ENCODE data around the gene KNOP1.

KNOP1 gene

DNA sequence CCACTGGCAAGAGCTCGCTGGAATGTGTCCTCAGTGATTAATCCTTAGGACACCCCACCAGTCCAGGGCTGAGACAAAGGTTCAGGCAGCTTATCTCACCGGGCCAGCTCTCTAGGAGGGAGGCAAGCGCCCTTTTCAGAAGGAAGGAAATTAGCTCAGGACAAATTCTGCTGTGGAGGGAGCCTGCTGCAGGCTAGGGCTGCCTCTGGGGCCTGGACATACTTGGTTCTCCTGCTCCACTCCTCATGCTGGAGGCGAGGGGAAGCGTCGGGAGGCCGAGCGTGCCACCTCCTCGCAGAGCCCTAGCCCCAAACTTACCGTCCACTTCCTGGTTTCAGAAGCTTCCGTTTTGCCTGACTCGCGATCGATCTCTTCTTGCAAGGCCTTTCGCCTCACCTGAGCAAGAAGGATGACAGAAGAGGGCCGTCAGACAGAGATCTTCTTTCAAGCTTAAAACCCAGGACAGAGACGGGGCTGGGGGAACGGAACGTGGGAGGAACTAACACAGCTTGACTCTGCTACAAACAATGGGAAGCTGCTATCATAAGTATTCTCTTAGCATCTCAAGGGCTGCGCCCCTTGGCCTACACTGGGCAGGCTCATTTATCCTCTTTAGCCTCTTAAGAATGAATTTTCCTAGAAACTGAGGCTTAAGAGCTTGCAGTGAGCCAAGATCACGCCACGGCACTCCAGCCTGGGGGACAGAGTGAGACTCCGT lies 7.7 kb downstream of the KNOP1 start:
- TF ChIP-seq ZFX (IDR thresholded peaks at IDR 0.05; ENCODE audit: borderline replicate concordance) = no peak
- TF ChIP-seq, protein P1, sequence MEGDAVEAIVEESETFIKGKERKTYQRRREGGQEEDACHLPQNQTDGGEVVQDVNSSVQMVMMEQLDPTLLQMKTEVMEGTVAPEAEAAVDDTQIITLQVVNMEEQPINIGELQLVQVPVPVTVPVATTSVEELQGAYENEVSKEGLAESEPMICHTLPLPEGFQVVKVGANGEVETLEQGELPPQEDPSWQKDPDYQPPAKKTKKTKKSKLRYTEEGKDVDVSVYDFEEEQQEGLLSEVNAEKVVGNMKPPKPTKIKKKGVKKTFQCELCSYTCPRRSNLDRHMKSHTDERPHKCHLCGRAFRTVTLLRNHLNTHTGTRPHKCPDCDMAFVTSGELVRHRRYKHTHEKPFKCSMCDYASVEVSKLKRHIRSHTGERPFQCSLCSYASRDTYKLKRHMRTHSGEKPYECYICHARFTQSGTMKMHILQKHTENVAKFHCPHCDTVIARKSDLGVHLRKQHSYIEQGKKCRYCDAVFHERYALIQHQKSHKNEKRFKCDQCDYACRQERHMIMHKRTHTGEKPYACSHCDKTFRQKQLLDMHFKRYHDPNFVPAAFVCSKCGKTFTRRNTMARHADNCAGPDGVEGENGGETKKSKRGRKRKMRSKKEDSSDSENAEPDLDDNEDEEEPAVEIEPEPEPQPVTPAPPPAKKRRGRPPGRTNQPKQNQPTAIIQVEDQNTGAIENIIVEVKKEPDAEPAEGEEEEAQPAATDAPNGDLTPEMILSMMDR (IDR thresholded peaks at IDR 0.05) = no peak
- no peak overlapping the region for H3K27ac ChIP-seq

DNA sequence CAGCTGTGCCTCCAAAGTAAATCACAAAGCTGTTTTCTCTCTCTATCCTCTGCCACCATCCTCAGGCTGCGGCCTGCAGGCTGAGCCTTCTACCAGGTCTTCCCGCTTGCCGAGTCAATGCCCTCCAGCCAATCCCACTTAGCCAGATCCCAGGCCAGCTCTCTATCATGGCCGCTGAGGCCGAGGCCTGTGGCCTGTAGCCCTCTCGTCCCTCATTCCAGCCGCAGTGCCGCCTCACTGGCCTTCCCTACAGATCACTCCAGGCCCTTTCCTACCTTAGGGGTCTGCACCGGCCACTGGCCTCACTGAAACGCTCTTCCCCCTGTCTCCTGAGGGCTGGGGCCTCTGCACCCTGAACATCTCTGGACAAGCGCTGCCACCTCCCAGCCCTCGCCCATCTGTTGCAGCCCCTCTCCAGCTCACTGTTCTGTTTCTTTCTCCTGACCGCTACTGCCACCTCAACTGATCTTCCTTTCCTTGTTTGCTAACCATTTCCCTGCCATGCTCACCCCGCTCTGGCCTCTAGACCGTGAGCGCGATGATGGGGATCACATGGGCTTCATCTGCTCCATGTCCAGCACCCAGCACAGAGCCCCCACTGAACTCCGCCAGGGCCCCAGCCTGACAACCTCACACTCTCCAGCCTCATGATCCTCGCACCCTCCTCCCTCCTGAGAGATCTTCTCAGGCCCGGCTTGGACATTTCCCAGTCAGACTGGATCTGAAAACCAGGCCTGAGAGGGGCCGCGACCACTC lies 8.5 kb downstream of the KNOP1 start:
- no peak overlapping the region for H3K27ac ChIP-seq
- TF ChIP-seq, protein P1 (IDR thresholded peaks at IDR 0.05) = no peak
- TF ChIP-seq ZFX (IDR thresholded peaks at IDR 0.05; ENCODE audit: borderline replicate concordance) = no peak

DNA sequence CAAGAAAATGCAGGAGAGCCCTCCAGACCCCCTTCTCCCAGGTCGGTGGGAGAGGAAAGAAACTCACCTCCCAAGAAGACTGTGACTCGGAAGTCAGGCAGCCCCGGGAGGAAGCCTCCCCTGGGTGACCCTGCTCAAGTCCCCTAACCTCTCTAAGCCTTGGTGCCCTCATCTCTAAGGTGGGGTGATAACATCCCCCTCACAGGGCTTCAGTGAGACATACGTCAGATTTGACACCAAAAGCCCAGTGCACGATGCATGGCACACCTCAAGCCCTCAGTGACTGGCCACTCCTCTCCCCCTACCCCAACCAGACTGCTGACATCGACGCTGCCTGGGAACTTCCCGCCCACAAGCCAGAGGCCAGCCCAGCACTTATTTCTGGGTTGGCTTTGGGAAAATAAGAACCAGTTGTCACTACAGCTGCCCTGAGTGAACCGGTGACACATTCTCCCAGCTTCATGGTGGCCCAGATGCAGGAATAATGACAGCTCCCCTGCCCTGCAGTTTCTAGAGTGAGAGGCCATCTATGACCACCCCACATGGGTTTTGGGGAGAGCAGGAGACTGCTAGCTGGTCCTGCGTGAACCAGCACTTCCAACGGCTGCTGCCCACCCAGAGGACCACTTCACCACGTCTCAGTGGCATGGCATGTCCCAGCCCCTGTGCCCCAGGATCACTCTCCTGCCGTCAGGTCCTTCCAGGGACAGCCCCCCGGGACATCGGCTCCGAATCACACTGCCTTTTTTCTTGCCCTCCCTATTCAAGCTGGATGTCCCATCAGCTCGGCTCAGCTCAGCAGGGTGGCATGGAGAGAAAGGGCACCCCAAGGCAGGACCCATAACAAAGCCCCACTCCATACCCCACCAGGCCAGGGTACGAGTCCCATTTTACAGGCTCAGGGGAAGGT lies 9.5 kb downstream of the KNOP1 start:
- no peak overlapping the region for H3K27ac ChIP-seq
- TF ChIP-seq, protein P1 (IDR thresholded peaks at IDR 0.05) = no peak
- no peak for TF ChIP-seq ZFX (IDR thresholded peaks at IDR 0.05; ENCODE audit: borderline replicate concordance)

DNA sequence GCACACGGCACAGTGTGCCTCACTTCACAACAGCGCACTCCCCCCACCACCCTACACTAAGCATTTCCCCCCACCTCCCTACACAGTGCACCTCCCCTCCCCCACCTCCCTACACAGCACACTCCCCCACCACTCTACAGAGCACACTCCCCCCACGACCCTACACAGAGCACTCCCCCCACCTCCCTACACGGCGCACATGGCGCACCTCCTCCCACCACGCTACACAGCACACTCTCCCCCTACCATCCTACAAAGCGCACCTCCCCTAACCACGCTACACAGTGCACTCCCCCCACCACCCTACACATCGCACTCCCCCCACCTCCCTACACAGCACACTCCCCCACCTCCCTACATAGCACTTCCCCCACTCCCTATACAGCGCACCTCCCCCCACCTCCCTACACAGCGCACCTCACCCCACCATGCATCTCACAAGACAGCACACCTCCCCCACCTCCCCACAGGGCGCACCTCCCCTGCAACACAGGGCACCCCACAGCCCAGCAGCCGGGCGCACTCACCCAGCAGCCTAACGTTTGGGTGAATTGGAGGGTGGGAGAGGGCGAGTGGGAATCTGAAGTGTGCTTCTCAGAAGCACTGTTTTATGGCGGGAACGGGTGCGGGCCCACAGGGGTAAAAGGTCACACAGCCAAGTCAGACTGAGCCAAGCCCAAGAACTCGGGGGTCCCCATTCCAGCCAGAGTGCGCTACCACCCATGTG lies 10.3 kb downstream of the KNOP1 start:
- H3K27ac ChIP-seq = no peak overlapping the region
- TF ChIP-seq, protein P1 (IDR thresholded peaks at IDR 0.05) = no peak
- no peak for TF ChIP-seq ZFX (IDR thresholded peaks at IDR 0.05; ENCODE audit: borderline replicate concordance)

DNA sequence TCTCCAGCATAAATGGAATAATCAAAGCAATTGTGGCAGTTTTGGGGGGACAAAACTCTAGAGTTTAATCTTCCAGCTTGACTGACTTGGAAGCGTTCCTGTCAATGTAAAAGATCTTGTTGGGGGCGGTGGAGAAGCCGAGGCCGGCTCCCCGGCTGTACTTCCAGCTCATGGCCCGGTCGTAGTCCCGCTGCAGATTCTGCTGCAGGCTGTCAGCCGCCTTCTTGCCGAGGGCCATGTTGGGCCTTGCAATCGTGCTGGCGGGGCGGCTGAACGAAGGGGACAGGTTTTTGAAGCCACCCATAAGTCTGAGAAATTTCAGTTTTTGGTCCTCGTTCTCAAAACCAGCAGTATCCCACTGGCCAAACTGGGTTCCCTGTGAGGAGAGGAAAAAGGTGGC lies 11.2 kb downstream of the KNOP1 start:
- no peak overlapping the region for H3K27ac ChIP-seq
- TF ChIP-seq, protein P1 (IDR thresholded peaks at IDR 0.05) = no peak
- no peak for TF ChIP-seq ZFX (IDR thresholded peaks at IDR 0.05; ENCODE audit: borderline replicate concordance)

DNA sequence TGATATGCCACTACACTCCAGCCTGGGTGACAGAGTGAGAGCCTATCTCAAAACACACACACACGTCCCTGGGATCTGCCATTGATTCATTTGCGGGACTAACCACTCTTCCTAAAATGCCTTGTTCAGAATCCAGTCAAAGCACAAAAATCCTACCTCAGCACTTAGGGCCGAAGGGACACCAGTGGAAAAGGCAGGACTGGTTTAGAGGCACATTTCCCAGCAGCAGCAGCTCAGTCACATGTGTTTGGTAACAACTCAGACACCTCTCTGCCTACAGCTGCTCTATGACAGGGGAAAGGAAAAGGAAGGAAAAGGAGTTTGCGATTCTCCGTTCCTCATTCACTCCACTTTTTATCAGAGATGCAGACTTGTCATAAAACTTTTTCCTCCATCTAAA lies 12.2 kb downstream of the KNOP1 start:
- H3K27ac ChIP-seq = no peak overlapping the region
- TF ChIP-seq, protein P1 (IDR thresholded peaks at IDR 0.05) = no peak
- no peak for TF ChIP-seq ZFX (IDR thresholded peaks at IDR 0.05; ENCODE audit: borderline replicate concordance)

Measured in 22Rv1 (cell line).